Renal pelvis (tissue), 4 donors: ENCODE results near the gene HAPLN3. TPM values are rescaled to one million over a fixed set of nuclear protein-coding genes. Genes with fewer than 3 reads are reported as not detected.

Source experiments
- DNase-seq: peaks from one replicate; pipeline ENCODE4 v3.0.0-alpha.2; 2013
- polyA plus RNA-seq, 3 donors: library from polyadenylated mRNA; unstranded; fragments of 120-200 nt; gene quantifications; one replicate each; pipeline ENCODE4 v1.2.1, GENCODE V29; 2013; ENCODE audit not compliant: insufficient read length in 3 of 3

Gene HAPLN3
- polyA plus RNA-seq, 3 donors: 3.5 to 6.0 (median 5.4) TPM

GRCh38 chr15:88897456-88898194 is 2.3 kb upstream of the HAPLN3 start:
- peak; percentile 79 for DNase-seq

- no peak for DNase-seq
Observed at GRCh38 chr15:88897142-88897455, 1.8 kb upstream of the HAPLN3 start.

- DNase-seq: no peak
Observed at GRCh38 chr15:88896333-88897033, 1.1 kb upstream of the HAPLN3 start.

- no peak for DNase-seq
Observed at GRCh38 chr15:88894348-88894818, 961 bp downstream of the HAPLN3 start.

- no peak for DNase-seq
Observed at GRCh38 chr15:88891540-88892254, 3.6 kb downstream of the HAPLN3 start.

- DNase-seq: no peak
Observed at GRCh38 chr15:88890495-88890894, 4.8 kb downstream of the HAPLN3 start.

- DNase-seq: no peak
Observed at GRCh38 chr15:88888719-88889118, 6.6 kb downstream of the HAPLN3 start.

- no peak for DNase-seq
Observed at GRCh38 chr15:88887068-88887580, 8.2 kb downstream of the HAPLN3 start.

- DNase-seq: no peak
Observed at GRCh38 chr15:88882785-88883184, 12.6 kb downstream of the HAPLN3 start.

GRCh38 chr15:88881775-88882174 is 13.6 kb downstream of the HAPLN3 start:
- no peak for DNase-seq

GRCh38 chr15:88880944-88881740 is 14.2 kb downstream of the HAPLN3 start:
- DNase-seq: no peak

GRCh38 chr15:88878720-88879184 is 16.6 kb downstream of the HAPLN3 start:
- DNase-seq: no peak

GRCh38 chr15:88877906-88878305 is 17.4 kb downstream of the HAPLN3 start:
- no peak for DNase-seq

GRCh38 chr15:88877415-88877814 is 17.9 kb downstream of the HAPLN3 start:
- no peak for DNase-seq

- no peak for DNase-seq
Observed at GRCh38 chr15:88876573-88876972, 18.8 kb downstream of the HAPLN3 start.

- DNase-seq: no peak
Observed at GRCh38 chr15:88874684-88875083, 20.7 kb downstream of the HAPLN3 start.

- DNase-seq: no peak
Observed at GRCh38 chr15:88874275-88874674, 21.1 kb downstream of the HAPLN3 start.

GRCh38 chr15:88873786-88874185 is 21.6 kb downstream of the HAPLN3 start:
- no peak for DNase-seq

GRCh38 chr15:88872706-88873105 is 22.6 kb downstream of the HAPLN3 start:
- no peak for DNase-seq

- DNase-seq: no peak
Observed at GRCh38 chr15:88872106-88872505, 23.2 kb downstream of the HAPLN3 start.

- DNase-seq: no peak
Observed at GRCh38 chr15:88871313-88871712, 24.0 kb downstream of the HAPLN3 start.
